ENCODE measurements around the gene CCT5. TPM values are rescaled to one million over a fixed set of nuclear protein-coding genes. Genes with fewer than 3 reads are reported as not detected.
"Not testable (repeated sequence)": the region's sequence is repeated elsewhere in the genome, so short reads cannot be mapped to it uniquely, and the experiment has no call there.

The CCT5 gene
- polyA plus RNA-seq, 1 experiment: 390 TPM

DNA sequence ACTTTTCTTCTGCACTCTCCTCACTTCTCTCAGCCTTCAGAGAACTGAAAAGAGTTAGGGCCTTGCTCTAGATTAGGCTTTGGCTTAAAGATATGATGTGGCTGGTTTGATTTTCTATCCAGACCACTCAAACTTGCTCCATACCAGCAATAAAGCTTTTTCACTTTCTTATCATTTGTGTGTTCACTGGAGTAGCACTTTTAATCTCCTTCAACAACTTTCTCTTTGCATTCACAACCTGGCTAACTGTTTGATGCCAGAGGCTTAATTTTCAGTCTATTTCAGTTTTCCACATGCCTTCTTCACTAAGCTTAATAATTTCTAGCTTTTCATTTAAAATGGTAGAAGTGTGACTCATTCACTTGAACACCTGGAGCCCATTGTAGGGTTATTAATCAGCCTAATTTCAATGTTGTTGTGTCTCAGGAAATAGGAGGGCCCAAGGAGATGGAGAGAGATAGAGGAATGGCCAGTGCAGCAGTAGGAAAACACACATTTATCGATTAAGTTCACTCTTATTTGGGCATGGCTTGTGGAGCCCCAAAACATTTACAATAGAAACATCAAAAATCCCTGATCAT lies 6.3 kb upstream of the CCT5 start:
- CTCF ChIA-PET: interaction anchor here (0.6 to 1.2 kb wide), 3 partner anchors 10 to 1997 kb away, joined by 3 to 7 read pairs (median 4); no protein-coding TSS in a partner anchor
- POLR2A ChIA-PET: no interaction called here
- no peaks in the 10 kb centered on the region for H3K27me3 ChIP-seq (ENCODE audit: control insufficient read depth, insufficient read depth, low read length)

DNA sequence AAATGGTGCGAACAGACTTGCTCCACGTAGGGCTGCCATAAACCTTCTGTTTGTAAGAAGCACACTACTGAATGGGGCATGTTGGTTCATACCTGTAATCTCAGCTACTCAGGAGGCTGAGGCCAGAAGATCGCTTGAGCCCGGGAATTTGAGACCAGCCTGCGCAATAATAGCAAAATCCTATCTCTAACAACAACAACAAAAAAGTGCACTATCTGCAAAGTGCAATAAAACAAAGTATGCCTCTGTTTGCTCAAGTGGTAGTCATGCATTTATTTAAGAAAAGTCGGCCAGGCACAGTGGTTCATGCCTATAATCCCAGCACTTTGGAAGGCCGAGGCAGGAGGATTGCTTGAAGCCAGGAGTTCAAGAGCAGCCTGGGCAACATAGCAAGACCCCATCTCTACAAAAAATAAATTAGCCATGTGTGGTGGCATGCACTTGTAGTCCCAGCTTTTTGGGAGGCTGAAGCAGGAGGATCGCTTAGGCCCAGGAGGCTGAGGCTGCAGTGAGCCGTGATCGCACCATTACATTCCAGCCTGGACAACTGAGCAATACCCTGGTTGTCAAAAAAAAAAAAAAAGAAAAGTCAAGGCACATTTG lies 5.6 kb upstream of the CCT5 start:
- TF ChIP-seq, protein P1, sequence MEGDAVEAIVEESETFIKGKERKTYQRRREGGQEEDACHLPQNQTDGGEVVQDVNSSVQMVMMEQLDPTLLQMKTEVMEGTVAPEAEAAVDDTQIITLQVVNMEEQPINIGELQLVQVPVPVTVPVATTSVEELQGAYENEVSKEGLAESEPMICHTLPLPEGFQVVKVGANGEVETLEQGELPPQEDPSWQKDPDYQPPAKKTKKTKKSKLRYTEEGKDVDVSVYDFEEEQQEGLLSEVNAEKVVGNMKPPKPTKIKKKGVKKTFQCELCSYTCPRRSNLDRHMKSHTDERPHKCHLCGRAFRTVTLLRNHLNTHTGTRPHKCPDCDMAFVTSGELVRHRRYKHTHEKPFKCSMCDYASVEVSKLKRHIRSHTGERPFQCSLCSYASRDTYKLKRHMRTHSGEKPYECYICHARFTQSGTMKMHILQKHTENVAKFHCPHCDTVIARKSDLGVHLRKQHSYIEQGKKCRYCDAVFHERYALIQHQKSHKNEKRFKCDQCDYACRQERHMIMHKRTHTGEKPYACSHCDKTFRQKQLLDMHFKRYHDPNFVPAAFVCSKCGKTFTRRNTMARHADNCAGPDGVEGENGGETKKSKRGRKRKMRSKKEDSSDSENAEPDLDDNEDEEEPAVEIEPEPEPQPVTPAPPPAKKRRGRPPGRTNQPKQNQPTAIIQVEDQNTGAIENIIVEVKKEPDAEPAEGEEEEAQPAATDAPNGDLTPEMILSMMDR (IDR thresholded peaks at IDR 0.05; ENCODE audit: low read depth, low read length): no peak
- H3K27ac ChIP-seq (ENCODE audit: low read depth, low read length): no peak overlapping the region
- no peak for DNase-seq (ENCODE audit: low read depth, low spot score)
- H3K4me3 ChIP-seq (ENCODE audit: low read depth, low read length): no peak overlapping the region
- H3K9me3 ChIP-seq (ENCODE audit: control insufficient read depth, insufficient read depth, low read length): no peaks in the 10 kb centered on the region
- ChIA-PET CTCF (no interaction called here), POLR2A (no interaction called here)
- no peaks in the 10 kb centered on the region for H3K27me3 ChIP-seq (ENCODE audit: control insufficient read depth, insufficient read depth, low read length)

More for the DNA sequence above, 6.3 kb upstream of the CCT5 start:
- TF ChIP-seq, protein P1 (IDR thresholded peaks at IDR 0.05; ENCODE audit: low read depth, low read length): no peak
- Histone ChIP-seq H3K9me3 (ENCODE audit: control insufficient read depth, insufficient read depth, low read length) (no peaks in the 10 kb centered on the region), H3K27ac (ENCODE audit: low read depth, low read length) (no peak overlapping the region), H3K4me3 (ENCODE audit: low read depth, low read length) (no peak overlapping the region)
- DNase-seq (ENCODE audit: low read depth, low spot score): no peak

DNA sequence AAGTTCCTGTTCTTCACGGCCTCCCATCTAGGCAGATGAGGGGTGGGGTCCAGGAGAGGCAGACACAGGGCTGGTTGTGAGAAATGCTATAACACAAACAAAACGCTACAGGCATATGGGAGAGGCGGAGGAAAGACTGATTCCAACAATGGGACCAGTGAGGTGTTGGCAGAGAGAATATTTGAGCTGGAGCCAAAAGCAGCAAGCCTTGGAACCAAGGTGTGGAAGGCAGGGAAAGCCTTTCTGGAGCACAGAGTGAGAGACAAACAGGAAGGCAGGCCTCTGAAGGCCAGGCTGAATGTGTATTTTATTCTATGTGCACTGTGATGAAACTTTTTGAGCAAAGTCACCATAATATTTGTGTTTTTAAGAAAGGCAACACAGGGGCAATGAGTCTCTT lies 3.3 kb upstream of the CCT5 start:
- H3K4me3 ChIP-seq (ENCODE audit: low read depth, low read length): no peak overlapping the region
- no peaks in the 10 kb centered on the region for H3K27me3 ChIP-seq (ENCODE audit: control insufficient read depth, insufficient read depth, low read length)
- TF ChIP-seq, protein P1 (IDR thresholded peaks at IDR 0.05; ENCODE audit: low read depth, low read length): no peak
- ChIA-PET CTCF (interaction anchor here (1.0 kb wide), 1 partner anchor 13 kb away, joined by 3 read pairs; no protein-coding TSS in a partner anchor), POLR2A (no interaction called here)
- no peaks in the 10 kb centered on the region for H3K9me3 ChIP-seq (ENCODE audit: control insufficient read depth, insufficient read depth, low read length)
- H3K27ac ChIP-seq (ENCODE audit: low read depth, low read length): no peak overlapping the region
- no peak for DNase-seq (ENCODE audit: low read depth, low spot score)

DNA sequence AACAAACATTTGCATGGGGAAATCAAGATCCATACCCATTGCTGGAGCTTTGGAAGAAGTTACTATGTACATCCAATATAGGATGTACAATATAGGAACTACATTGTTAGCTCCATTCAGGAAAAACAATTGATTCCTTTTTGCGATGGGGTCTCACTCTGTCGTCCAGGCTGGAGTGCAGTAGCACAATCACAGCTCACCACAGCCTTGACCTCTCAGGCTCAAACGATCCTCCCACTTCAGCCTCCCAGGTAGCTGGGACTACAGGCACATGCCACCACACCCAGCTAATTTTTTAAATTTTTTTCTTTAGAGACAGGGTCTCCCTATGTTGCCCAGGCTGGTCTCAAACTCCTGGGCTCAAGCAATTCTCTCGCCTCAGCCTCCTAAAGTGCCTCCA lies 2.9 kb upstream of the CCT5 start:
- H3K27me3 ChIP-seq (ENCODE audit: control insufficient read depth, insufficient read depth, low read length); DNase-seq (ENCODE audit: low read depth, low spot score); POLR2A ChIA-PET; H3K4me3 ChIP-seq (ENCODE audit: low read depth, low read length); CTCF ChIA-PET; H3K27ac ChIP-seq (ENCODE audit: low read depth, low read length); H3K9me3 ChIP-seq (ENCODE audit: control insufficient read depth, insufficient read depth, low read length): not testable (repeated sequence)

DNA sequence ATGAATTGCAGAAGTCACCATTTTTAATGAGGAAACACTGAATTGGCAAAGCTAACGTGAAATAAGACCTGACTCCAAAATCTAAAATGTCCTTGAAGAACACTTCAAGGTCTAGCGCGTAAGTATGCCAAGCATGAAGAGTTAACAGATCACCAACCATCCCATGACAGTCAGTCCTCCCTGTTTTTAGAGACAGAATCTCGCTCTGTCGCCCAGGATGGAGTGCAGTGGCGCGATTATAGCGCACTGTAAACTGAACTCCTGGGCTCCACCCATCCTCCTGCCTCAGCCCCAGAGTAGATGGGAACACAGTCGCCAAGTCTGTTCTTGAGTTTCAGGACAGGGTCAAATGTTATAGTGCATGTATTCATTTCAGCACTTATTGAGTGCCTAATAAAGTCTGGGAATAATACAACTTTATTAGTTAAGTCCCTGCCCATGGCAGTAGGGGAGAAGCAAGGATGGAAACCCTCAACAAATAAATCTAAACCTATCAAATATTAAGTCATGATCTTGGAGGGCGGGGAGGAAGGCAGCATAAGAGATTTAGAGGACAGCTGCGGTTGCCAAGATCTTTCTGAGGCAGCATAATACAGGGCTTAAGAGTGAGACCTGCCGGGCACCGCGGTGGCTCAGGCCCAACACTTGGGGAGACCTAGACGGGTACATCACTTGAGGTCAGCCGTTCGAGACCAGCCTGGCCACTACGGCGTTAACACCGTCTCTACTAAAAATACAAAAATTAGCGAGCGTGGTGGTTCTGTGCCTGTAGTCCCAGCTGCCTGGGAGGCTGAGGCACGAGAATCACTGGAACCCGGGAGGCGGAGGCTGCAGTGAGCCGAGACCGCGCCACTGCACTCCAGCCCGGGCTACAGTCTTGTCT lies 1.5 kb upstream of the CCT5 start:
- Histone ChIP-seq H3K4me3 (ENCODE audit: low read depth, low read length) (peak overlapping the region; percentile 98), H3K27ac (ENCODE audit: low read depth, low read length) (peak overlapping the region; percentile 94), H3K27me3 (ENCODE audit: control insufficient read depth, insufficient read depth, low read length) (no peaks in the 10 kb centered on the region), H3K9me3 (ENCODE audit: control insufficient read depth, insufficient read depth, low read length) (no peaks in the 10 kb centered on the region)
- POLR2A ChIA-PET: interaction anchor here (0.6 to 1.7 kb wide), 2 partner anchors 16 to 30 kb away, joined by 3 to 13 read pairs; no protein-coding TSS in a partner anchor
- no peak for DNase-seq (ENCODE audit: low read depth, low spot score)
- CTCF ChIA-PET: no interaction called here
- TF ChIP-seq, protein P1 (IDR thresholded peaks at IDR 0.05; ENCODE audit: low read depth, low read length): no peak

Measured in AG04450 (cell line).